Adipocyte (in vitro differentiated cells): Measurements from ENCODE around the gene ANKRD13A.

Experiments
- DNase-seq: peaks from one replicate; pipeline ENCODE4 v3.0.0-alpha.2; 2015; ENCODE audit warnings: low read depth
- H3K27me3 ChIP-seq: replicated peaks from 2 replicates; pipeline ENCODE4 v1.7.0; 2013; ENCODE audit warnings: mild to moderate bottlenecking, low read length, moderate library complexity; ENCODE audit not compliant: control insufficient read depth, insufficient read depth
- H3K36me3 ChIP-seq: 2 replicates; pipeline ENCODE4 v1.7.0; 2013; ENCODE audit warnings: low read length, mild to moderate bottlenecking, moderate library complexity; ENCODE audit not compliant: control insufficient read depth, insufficient read depth, severe bottlenecking
- H3K4me1 ChIP-seq: 2 replicates; pipeline ENCODE4 v1.7.0; 2013; ENCODE audit warnings: mild to moderate bottlenecking, low read length, moderate library complexity; ENCODE audit not compliant: control insufficient read depth, insufficient read depth
- H3K4me3 ChIP-seq: 2 replicates; pipeline ENCODE4 v1.7.0; 2013; ENCODE audit warnings: mild to moderate bottlenecking, low read length, moderate library complexity
- H3K9ac ChIP-seq: 2 replicates; pipeline ENCODE4 v1.7.0; 2013; ENCODE audit warnings: mild to moderate bottlenecking, low read length, moderate library complexity
- H3K9me3 ChIP-seq: 2 replicates; pipeline ENCODE4 v1.7.0; 2013; ENCODE audit warnings: mild to moderate bottlenecking, low read length, moderate library complexity; ENCODE audit not compliant: control insufficient read depth

Gene ANKRD13A

GRCh38 chr12:110010853-110011723, 11.9 kb downstream of the ANKRD13A start:
- no peaks in the 10 kb centered on the region for H3K27me3 ChIP-seq
- no peak for DNase-seq
- no peaks in the 10 kb centered on the region for H3K9me3 ChIP-seq
- H3K4me1 ChIP-seq = peaks cover 13% of the 10 kb centered on the region
- no peak overlapping the region for H3K9ac ChIP-seq
- peaks cover 24% of the 10 kb centered on the region for H3K36me3 ChIP-seq
- H3K4me3 ChIP-seq = no peak overlapping the region

DNA sequence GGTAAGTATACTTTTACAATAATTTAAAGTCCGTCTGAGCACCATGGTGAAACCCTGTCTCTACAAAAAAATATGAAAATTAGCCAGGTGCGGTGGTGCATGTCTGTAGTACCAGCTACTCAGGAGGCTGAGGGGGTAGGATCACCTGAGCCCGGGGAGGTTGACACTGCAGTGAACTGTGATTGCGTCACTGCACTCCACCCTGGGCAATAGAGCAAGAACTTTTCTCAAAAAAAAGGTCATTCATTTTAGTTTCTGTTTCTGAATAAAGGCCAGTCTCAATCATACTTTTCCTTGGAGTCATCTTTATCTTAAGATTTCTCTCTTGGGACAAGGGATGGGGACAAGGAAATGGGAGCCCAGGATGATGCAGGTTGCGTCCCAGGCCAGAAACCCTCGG, 12.9 kb downstream of the ANKRD13A start:
- Histone ChIP-seq H3K4me1 (peaks cover 13% of the 10 kb centered on the region), H3K4me3 (peak overlapping the region; percentile 40), H3K9me3 (no peaks in the 10 kb centered on the region), H3K9ac (no peak overlapping the region), H3K27me3 (no peaks in the 10 kb centered on the region), H3K36me3 (peaks cover 32% of the 10 kb centered on the region)
- peak; percentile 56 for DNase-seq

DNA sequence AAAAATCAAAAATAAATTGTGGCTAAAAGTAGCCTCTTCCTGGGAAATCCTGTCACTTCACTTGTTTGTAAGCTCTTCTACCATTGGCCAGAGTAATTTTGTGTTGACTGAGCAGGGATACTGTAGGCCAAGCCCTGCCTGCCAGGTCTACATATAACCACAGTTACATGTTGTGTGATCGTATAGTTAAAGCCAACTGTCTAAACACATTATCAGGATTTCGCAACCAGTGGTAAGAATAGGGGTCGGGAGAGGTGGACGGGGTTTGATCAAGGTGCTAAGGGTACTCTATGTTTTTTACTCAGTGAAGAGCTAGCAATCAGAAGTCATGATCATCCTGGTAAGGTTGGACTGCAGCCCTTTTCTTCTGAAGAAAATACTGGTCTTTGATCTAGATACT, 13.4 kb downstream of the ANKRD13A start:
- no peak for DNase-seq
- Histone ChIP-seq H3K9ac (no peak overlapping the region), H3K4me1 (peaks cover 13% of the 10 kb centered on the region)

GRCh38 chr12:110015132-110015531, 15.9 kb downstream of the ANKRD13A start:
- H3K4me3 ChIP-seq = no peak overlapping the region
- H3K9me3 ChIP-seq = no peaks in the 10 kb centered on the region
- H3K27me3 ChIP-seq = no peaks in the 10 kb centered on the region
- peaks cover 61% of the 10 kb centered on the region for H3K36me3 ChIP-seq
- H3K9ac ChIP-seq = no peak overlapping the region
- no peak for DNase-seq
- peaks cover 16% of the 10 kb centered on the region for H3K4me1 ChIP-seq

More for the DNA sequence above, 13.4 kb downstream of the ANKRD13A start:
- H3K36me3 ChIP-seq = peaks cover 36% of the 10 kb centered on the region
- H3K9me3 ChIP-seq = no peaks in the 10 kb centered on the region
- H3K27me3 ChIP-seq = no peaks in the 10 kb centered on the region
- peak overlapping the region; percentile 40 for H3K4me3 ChIP-seq

GRCh38 chr12:110020956-110021355, 21.7 kb downstream of the ANKRD13A start:
- Histone ChIP-seq H3K9me3 (no peaks in the 10 kb centered on the region), H3K9ac (no peak overlapping the region), H3K4me1 (peaks cover 43% of the 10 kb centered on the region), H3K36me3 (peaks cover 53% of the 10 kb centered on the region), H3K4me3 (no peak overlapping the region), H3K27me3 (no peaks in the 10 kb centered on the region)
- DNase-seq = peak; percentile 64

DNA sequence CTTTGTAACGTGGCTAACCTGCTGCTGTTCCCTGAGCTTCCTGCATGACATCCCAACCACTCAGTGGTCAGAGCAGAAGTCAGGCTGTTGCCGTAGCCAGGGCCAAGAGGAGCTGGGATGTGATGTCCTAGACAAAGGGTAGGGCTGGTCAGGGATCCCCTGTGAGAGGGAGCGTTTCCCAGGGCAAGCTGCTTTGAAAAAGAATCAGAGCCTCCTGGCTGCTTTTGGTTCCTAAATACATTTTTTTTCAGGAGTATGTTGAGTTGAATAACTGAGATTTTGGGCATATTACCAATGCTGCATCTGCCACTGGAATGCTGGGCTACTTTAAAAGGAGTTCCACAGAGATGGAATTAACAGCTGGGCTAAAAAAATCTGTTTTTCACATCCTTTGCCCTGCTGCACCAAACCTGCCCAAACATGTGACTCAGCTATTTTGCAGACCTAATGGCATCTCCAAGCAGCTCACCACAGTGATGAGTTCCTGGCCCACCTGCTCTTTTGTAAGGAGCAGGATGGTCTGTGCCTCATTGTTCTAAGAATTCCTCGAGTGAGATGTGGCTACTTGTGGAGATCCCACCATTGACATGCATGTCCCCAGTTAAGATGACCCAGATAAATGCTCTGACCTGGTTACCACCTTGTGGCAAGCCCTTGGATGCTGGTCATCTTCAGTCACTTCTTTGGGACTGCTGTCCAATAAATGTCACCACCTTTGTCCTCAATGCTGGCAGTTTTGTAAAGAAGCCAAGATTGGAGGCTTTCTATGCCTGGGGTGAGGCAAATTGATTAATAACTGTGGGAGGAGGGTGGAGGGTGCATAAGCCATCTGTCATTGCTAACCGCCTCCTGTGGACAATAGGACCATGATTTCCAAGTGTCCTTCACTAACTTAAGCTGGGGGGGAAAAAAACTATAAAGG, 24.1 kb downstream of the ANKRD13A start:
- DNase-seq = peak; percentile 61
- Histone ChIP-seq H3K4me3 (peak overlapping the region; percentile 4), H3K4me1 (peaks cover 56% of the 10 kb centered on the region), H3K36me3 (peaks cover 45% of the 10 kb centered on the region), H3K9ac (peak overlapping the region; percentile 60), H3K27me3 (no peaks in the 10 kb centered on the region), H3K9me3 (no peaks in the 10 kb centered on the region)

DNA sequence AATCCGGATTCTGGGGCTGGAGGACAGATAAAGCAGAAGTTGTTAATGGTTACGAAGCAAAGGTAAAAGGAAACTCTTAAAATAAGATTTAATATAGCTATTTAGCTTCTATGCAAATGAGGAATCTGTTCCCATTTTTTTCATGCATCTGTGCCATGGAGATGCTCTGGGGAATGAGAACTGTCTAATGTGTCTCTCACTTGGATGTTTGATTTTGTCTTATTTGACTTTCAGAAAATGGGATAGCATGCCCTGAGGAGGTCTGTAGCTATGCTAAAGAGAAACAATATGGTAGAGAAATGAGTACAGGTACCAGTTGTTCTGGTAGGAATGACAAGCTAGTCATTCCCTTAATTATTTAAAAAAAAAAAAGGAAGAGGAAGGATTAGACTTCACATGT, 24.8 kb downstream of the ANKRD13A start:
- H3K36me3 ChIP-seq = peaks cover 43% of the 10 kb centered on the region
- no peaks in the 10 kb centered on the region for H3K27me3 ChIP-seq
- DNase-seq = no peak

DNA sequence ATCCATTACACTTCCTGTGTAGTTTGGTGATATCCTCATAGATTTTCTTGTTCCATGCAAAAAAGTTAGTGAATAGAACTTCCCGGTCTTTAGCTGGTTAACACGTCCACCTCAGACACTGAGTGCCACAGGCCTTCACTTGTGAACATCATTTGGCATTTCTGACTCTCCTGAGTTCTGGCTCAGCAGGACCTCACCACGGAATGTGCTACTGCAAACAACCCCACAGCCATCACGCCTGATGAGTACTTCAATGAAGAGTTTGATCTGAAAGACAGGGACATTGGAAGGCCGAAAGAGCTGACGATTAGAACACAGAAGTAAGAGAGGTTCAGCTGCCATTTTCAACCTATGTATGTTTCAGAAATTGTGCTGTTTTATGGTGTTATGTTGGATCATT, 29.1 kb downstream of the ANKRD13A start:
- Histone ChIP-seq H3K4me3 (no peak overlapping the region), H3K4me1 (peaks cover 37% of the 10 kb centered on the region), H3K36me3 (peaks cover 46% of the 10 kb centered on the region), H3K9me3 (no peaks in the 10 kb centered on the region), H3K27me3 (no peaks in the 10 kb centered on the region), H3K9ac (no peak overlapping the region)
- no peak for DNase-seq

More for the DNA sequence above, 24.8 kb downstream of the ANKRD13A start:
- Histone ChIP-seq H3K9me3 (no peaks in the 10 kb centered on the region), H3K4me3 (peak overlapping the region; percentile 4), H3K9ac (peak overlapping the region; percentile 60), H3K4me1 (peaks cover 56% of the 10 kb centered on the region)

GRCh38 chr12:110029290-110029815, 30.1 kb downstream of the ANKRD13A start:
- H3K9me3 ChIP-seq = no peaks in the 10 kb centered on the region
- DNase-seq = no peak
- no peaks in the 10 kb centered on the region for H3K27me3 ChIP-seq
- H3K4me3 ChIP-seq = no peak overlapping the region
- peaks cover 55% of the 10 kb centered on the region for H3K36me3 ChIP-seq
- H3K9ac ChIP-seq = no peak overlapping the region
- H3K4me1 ChIP-seq = peaks cover 27% of the 10 kb centered on the region

DNA sequence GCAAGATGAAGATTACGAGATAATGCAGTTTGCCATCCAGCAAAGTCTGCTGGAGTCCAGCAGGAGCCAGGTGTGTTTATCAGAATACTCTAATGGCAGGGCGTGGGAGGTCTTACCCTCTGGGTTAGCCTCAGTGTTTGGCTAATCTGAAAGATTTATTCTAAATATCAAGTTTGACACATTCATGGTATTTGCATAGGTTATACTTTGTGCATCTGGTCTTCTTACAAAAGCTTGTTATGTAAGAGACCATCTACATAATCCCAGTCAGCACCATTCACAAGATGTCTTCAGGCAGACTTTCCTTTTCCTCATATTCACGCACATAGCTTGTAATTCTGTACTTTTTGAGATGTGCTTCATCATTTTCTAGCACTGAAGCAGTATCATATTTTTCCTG, 34.7 kb downstream of the ANKRD13A start:
- no peaks in the 10 kb centered on the region for H3K27me3 ChIP-seq
- H3K4me1 ChIP-seq = peaks cover 8% of the 10 kb centered on the region
- no peak for DNase-seq
- H3K4me3 ChIP-seq = no peak overlapping the region
- peaks cover 70% of the 10 kb centered on the region for H3K36me3 ChIP-seq
- no peaks in the 10 kb centered on the region for H3K9me3 ChIP-seq
- H3K9ac ChIP-seq = no peak overlapping the region

DNA sequence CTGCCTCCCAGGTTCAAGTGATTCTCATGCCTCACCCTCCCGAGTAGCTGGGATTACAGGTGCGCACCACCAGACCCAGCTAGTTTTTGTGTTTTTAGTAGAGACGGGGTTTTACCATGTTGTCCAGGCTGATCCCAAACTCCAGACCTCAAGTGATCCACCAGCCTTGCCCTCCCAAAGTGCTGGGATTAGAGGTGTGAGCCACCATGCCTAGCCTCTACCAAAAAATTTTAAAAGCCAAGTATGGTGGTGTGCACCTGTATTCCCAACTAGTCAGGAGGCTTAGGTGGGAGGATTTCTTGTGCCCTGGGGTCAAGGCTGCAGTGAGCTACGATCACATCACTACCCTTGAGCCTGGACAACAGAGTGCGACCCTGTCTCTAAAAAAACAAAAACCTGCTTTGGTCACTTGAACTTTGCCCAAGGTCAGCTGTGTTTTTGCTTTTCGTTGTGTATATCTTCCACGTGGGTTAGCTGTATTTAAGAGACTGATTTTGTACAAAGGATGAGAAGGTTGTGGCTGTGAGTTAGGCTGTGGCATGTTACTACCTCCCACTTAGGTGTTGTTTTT, 36.4 kb downstream of the ANKRD13A start:
- no peaks in the 10 kb centered on the region for H3K27me3 ChIP-seq
- H3K4me1 ChIP-seq = peaks cover 17% of the 10 kb centered on the region
- no peaks in the 10 kb centered on the region for H3K9me3 ChIP-seq
- peaks cover 59% of the 10 kb centered on the region for H3K36me3 ChIP-seq
- DNase-seq = no peak
- H3K4me3 ChIP-seq = no peak overlapping the region
- no peak overlapping the region for H3K9ac ChIP-seq
